H9 (cell line): ENCODE data around the gene PCID2. TPM values are rescaled to one million over a fixed set of nuclear protein-coding genes. Genes with fewer than 3 reads are reported as not detected.

ENCODE experiments used
- DNase-seq: peaks from one replicate; pipeline ENCODE4 v3.0.0-alpha.2; 2017
- H2AFZ ChIP-seq: one replicate; pipeline ENCODE4 v1.6.1; 2013; ENCODE audit warnings: mild to moderate bottlenecking, low read length, control low read depth, moderate library complexity
- H2AK5ac ChIP-seq: 2 replicates; pipeline ENCODE4 v1.6.1; 2013; ENCODE audit warnings: low read length, control low read depth, mixed read lengths; ENCODE audit not compliant: insufficient read length
- H2BK120ac ChIP-seq: one replicate; pipeline ENCODE4 v1.6.1; 2013; ENCODE audit warnings: low read depth, mild to moderate bottlenecking, low read length, control low read depth, inconsistent platforms; ENCODE audit not compliant: poor library complexity, severe bottlenecking
- H2BK12ac ChIP-seq: 2 replicates; pipeline ENCODE4 v1.6.1; 2013; ENCODE audit warnings: low read length, control low read depth, mixed read lengths, low read depth; ENCODE audit not compliant: insufficient read length
- H2BK15ac ChIP-seq: 2 replicates; pipeline ENCODE4 v1.6.1; 2013; ENCODE audit warnings: low read depth, low read length, control low read depth
- H2BK20ac ChIP-seq: one replicate; pipeline ENCODE4 v1.6.1; 2013; ENCODE audit warnings: low read depth, mild to moderate bottlenecking, low read length, control low read depth, inconsistent platforms; ENCODE audit not compliant: poor library complexity, severe bottlenecking
- H2BK5ac ChIP-seq: 2 replicates; pipeline ENCODE4 v1.6.1; 2013; ENCODE audit warnings: low read length, control low read depth, mixed read lengths; ENCODE audit not compliant: insufficient read length
- H3K14ac ChIP-seq: 2 replicates; pipeline ENCODE4 v1.6.1; 2013; ENCODE audit warnings: low read length, control low read depth; ENCODE audit not compliant: insufficient read depth
- H3K18ac ChIP-seq: 2 replicates; pipeline ENCODE4 v1.6.1; 2013; ENCODE audit warnings: low read depth, mild to moderate bottlenecking, mixed read lengths, low read length, control low read depth; ENCODE audit not compliant: insufficient read length
- H3K23ac ChIP-seq: 2 replicates; pipeline ENCODE4 v1.6.1; 2013; ENCODE audit warnings: low read length, control low read depth, mixed read lengths, low read depth; ENCODE audit not compliant: insufficient read length
- H3K23me2 ChIP-seq: 2 replicates; pipeline ENCODE4 v1.6.1; 2013; ENCODE audit warnings: low read depth, mild to moderate bottlenecking, mixed read lengths, low read length, control low read depth; ENCODE audit not compliant: insufficient read length, poor library complexity, severe bottlenecking
- H3K27ac ChIP-seq: 2 replicates; pipeline ENCODE4 v1.5.1; 2013; ENCODE audit warnings: low read length, control low read depth, mixed read lengths, low read depth; ENCODE audit not compliant: insufficient read length
- H3K27me3 ChIP-seq: 2 replicates; pipeline ENCODE4 v1.6.1; 2013; ENCODE audit warnings: low read length, control low read depth, inconsistent platforms; ENCODE audit not compliant: insufficient read depth
- H3K4ac ChIP-seq: 2 replicates; pipeline ENCODE4 v1.6.1; 2013; ENCODE audit warnings: low read depth, mild to moderate bottlenecking, control low read depth, inconsistent platforms, low read length, moderate library complexity
- H3K4me1 ChIP-seq: 2 replicates; pipeline ENCODE4 v1.6.1; 2013; ENCODE audit warnings: low read length, control low read depth, inconsistent platforms; ENCODE audit not compliant: insufficient read depth
- H3K4me2 ChIP-seq: 2 replicates; pipeline ENCODE4 v1.6.1; 2013; ENCODE audit warnings: low read length, control low read depth, mixed read lengths; ENCODE audit not compliant: insufficient read length, insufficient read depth
- H3K56ac ChIP-seq: 2 replicates; pipeline ENCODE4 v1.6.1; 2013; ENCODE audit warnings: low read depth, mild to moderate bottlenecking, mixed read lengths, low read length, control low read depth; ENCODE audit not compliant: insufficient read length
- H3K79me1 ChIP-seq: 2 replicates; pipeline ENCODE4 v1.6.1; 2013; ENCODE audit warnings: low read depth, mild to moderate bottlenecking, moderate library complexity, low read length, control low read depth, inconsistent platforms; ENCODE audit not compliant: insufficient read depth, poor library complexity, severe bottlenecking
- H3K79me2 ChIP-seq: 2 replicates; pipeline ENCODE4 v1.6.1; 2013; ENCODE audit warnings: low read length, control low read depth, inconsistent platforms; ENCODE audit not compliant: insufficient read depth
- H3K9ac ChIP-seq: 2 replicates; pipeline ENCODE4 v1.6.1; 2013; ENCODE audit warnings: low read length, control low read depth, mixed read lengths; ENCODE audit not compliant: insufficient read length; ENCODE audit errors: extremely low read depth
- H3K9me3 ChIP-seq: one replicate; pipeline ENCODE4 v1.6.1; 2013; ENCODE audit warnings: low read depth, low read length, inconsistent platforms; ENCODE audit not compliant: control insufficient read depth
- H3T11ph ChIP-seq: one replicate; pipeline ENCODE4 v1.6.1; 2013; ENCODE audit warnings: mild to moderate bottlenecking, low read length, control low read depth, inconsistent platforms
- H4K20me1 ChIP-seq: one replicate; pipeline ENCODE4 v1.6.1; 2013; ENCODE audit not compliant: control insufficient read depth, insufficient read length, insufficient read depth
- H4K5ac ChIP-seq: 2 replicates; pipeline ENCODE4 v1.6.1; 2013; ENCODE audit warnings: low read depth, mild to moderate bottlenecking, mixed read lengths, low read length, control low read depth; ENCODE audit not compliant: insufficient read length
- H4K8ac ChIP-seq: replicated peaks from 2 replicates; pipeline ENCODE4 v1.6.1; 2013; ENCODE audit warnings: low read length, control low read depth, mixed read lengths, low read depth; ENCODE audit not compliant: insufficient read length
- H4K91ac ChIP-seq: 2 replicates; pipeline ENCODE4 v1.6.1; 2013; ENCODE audit warnings: low read depth, mild to moderate bottlenecking, moderate library complexity, mixed read lengths, low read length, control low read depth; ENCODE audit not compliant: insufficient read length
- H3K27ac Mint-ChIP-seq, 3 experiments: 2 replicates in 2 of 3; 3 replicates in 1 of 3; pipeline ENCODE4 v1.8.0; 2020 to 2021; ENCODE audit warnings: mixed read lengths in 3 of 3, mild to moderate bottlenecking in 1 of 3, moderate library complexity in 1 of 3
- H3K27me3 Mint-ChIP-seq: 2 replicates; pipeline ENCODE4 v1.8.0; 2021; ENCODE audit warnings: low read depth, mild to moderate bottlenecking, moderate library complexity, mixed read lengths
- H3K36me3 Mint-ChIP-seq, 3 experiments: 2 replicates in 2 of 3; 3 replicates in 1 of 3; pipeline ENCODE4 v1.8.0; 2020 to 2021; ENCODE audit warnings: low read depth in 3 of 3, mixed read lengths in 3 of 3; ENCODE audit not compliant: insufficient read depth in 1 of 3
- H3K4me1 Mint-ChIP-seq, 2 experiments: 2 replicates each; pipeline ENCODE4 v1.8.0; 2020; ENCODE audit warnings: mixed read lengths in 2 of 2
- H3K4me3 Mint-ChIP-seq, 2 experiments: 2 replicates in 1 of 2; 3 replicates in 1 of 2; pipeline ENCODE4 v1.8.0; 2020 to 2021; ENCODE audit warnings: mild to moderate bottlenecking in 2 of 2, mixed read lengths in 2 of 2, moderate library complexity in 1 of 2
- H3K9me3 Mint-ChIP-seq, 2 experiments: 2 replicates in 1 of 2; 3 replicates in 1 of 2; pipeline ENCODE4 v1.8.0; 2020; ENCODE audit warnings: mild to moderate bottlenecking in 2 of 2, mixed read lengths in 2 of 2, moderate library complexity in 1 of 2
- WGBS: extraction: QIAGEN DNeasy Blood & Tissue Kit; methylation state at CpG from one replicate; pipeline ENCODE4 v1.1.7; 2013; ENCODE audit warnings: missing lambda C conversion rate, low lambda C conversion rate, mixed read lengths; ENCODE audit not compliant: insufficient read length; ENCODE audit errors: extremely low coverage; 5-methylcytosine and 5-hydroxymethylcytosine counted together
- total RNA-seq: library from RNA; stranded (reverse); gene quantifications from 2 replicates; pipeline ENCODE4 v1.2.1, GENCODE V29; 2021
- TF ChIP-seq, protein P1 (sequence below): fragments of 200-600 bp; sonication (generic); conservative IDR thresholded peaks from 3 replicates; pipeline ENCODE4 v1.8.0; 2021; ENCODE audit warnings: antibody characterized with exemption, mild to moderate bottlenecking

PCID2 gene
- total RNA-seq, 1 experiment from 2014 or later = 66.0 TPM

GRCh38 chr13:113176822-113177221, 31.6 kb downstream of the PCID2 start:
- H3K27me3 Mint-ChIP-seq = no peaks in the 10 kb centered on the region
- TF ChIP-seq, protein P1, sequence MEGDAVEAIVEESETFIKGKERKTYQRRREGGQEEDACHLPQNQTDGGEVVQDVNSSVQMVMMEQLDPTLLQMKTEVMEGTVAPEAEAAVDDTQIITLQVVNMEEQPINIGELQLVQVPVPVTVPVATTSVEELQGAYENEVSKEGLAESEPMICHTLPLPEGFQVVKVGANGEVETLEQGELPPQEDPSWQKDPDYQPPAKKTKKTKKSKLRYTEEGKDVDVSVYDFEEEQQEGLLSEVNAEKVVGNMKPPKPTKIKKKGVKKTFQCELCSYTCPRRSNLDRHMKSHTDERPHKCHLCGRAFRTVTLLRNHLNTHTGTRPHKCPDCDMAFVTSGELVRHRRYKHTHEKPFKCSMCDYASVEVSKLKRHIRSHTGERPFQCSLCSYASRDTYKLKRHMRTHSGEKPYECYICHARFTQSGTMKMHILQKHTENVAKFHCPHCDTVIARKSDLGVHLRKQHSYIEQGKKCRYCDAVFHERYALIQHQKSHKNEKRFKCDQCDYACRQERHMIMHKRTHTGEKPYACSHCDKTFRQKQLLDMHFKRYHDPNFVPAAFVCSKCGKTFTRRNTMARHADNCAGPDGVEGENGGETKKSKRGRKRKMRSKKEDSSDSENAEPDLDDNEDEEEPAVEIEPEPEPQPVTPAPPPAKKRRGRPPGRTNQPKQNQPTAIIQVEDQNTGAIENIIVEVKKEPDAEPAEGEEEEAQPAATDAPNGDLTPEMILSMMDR = no peak
- no peak overlapping the region for H2BK5ac ChIP-seq
- no peak for DNase-seq
- no peak overlapping the region for H3K27ac ChIP-seq
- no peak overlapping the region for H3T11ph ChIP-seq
- no peaks in the 10 kb centered on the region for H3K4me1 ChIP-seq
- H3K4me2 ChIP-seq = no peak overlapping the region
- H4K8ac ChIP-seq = no peak overlapping the region
- no peaks in the 10 kb centered on the region for H3K9me3 Mint-ChIP-seq
- no peak overlapping the region for H2AK5ac ChIP-seq
- no peaks in the 10 kb centered on the region for H4K20me1 ChIP-seq
- H3K36me3 Mint-ChIP-seq = peaks cover 29 to 82% (median 77%) of the 10 kb centered on the region in 3 experiments
- no peaks in the 10 kb centered on the region for H3K79me2 ChIP-seq
- no peak overlapping the region for H3K56ac ChIP-seq
- no peak overlapping the region for H3K23ac ChIP-seq
- H3K79me1 ChIP-seq = no peaks in the 10 kb centered on the region
- no peak overlapping the region for H2BK20ac ChIP-seq
- no peak overlapping the region for H4K91ac ChIP-seq
- H3K4me3 Mint-ChIP-seq = no peak overlapping the region
- no peak overlapping the region for H3K4ac ChIP-seq
- H4K5ac ChIP-seq = no peak overlapping the region
- no peak overlapping the region for H3K18ac ChIP-seq
- no peak overlapping the region for H3K14ac ChIP-seq
- H2BK15ac ChIP-seq = no peak overlapping the region
- no peak overlapping the region for H2BK12ac ChIP-seq
- H3K4me1 Mint-ChIP-seq = peaks cover 18 to 28% of the 10 kb centered on the region in 2 experiments
- H2AFZ ChIP-seq = no peak overlapping the region
- H3K23me2 ChIP-seq = no peaks in the 10 kb centered on the region
- no CpG with 5 or more reads among the region's 14 CpGs for WGBS
- H3K27me3 ChIP-seq = no peaks in the 10 kb centered on the region
- H3K9ac ChIP-seq = no peak overlapping the region
- no peak overlapping the region for H2BK120ac ChIP-seq
- H3K9me3 ChIP-seq = no peaks in the 10 kb centered on the region
- H3K27ac Mint-ChIP-seq = no peak overlapping the region
